Neural progenitor cell (in vitro differentiated cells): Measurements from ENCODE around the gene LRP2BP. TPM values are rescaled to one million over a fixed set of nuclear protein-coding genes. Genes with fewer than 3 reads are reported as not detected.
A peak's percentile ranks its signal among the peaks of the same experiment; 100 is the strongest.

ENCODE experiments used
- DNase-seq: peaks from one replicate; pipeline ENCODE4 v3.0.0-alpha.2; 2016; ENCODE audit warnings: low spot score
- H2AFZ ChIP-seq: fragments of 200-600 bp; sonication (generic); replicated peaks from 2 replicates; pipeline ENCODE4 v1.6.1; 2016; ENCODE audit warnings: antibody characterized with exemption
- H3F3A ChIP-seq: fragments of 200-600 bp; sonication (generic); 2 replicates; pipeline ENCODE4 v1.6.1; 2016; ENCODE audit warnings: antibody characterized with exemption, low read depth
- H3K27ac ChIP-seq: fragments of 200-600 bp; sonication (generic); 2 replicates; pipeline ENCODE4 v1.5.1; 2016; ENCODE audit warnings: mild to moderate bottlenecking
- H3K27me3 ChIP-seq: fragments of 200-600 bp; sonication (generic); 2 replicates; pipeline ENCODE4 v1.6.1; 2016; ENCODE audit warnings: mild to moderate bottlenecking, moderate library complexity
- H3K36me3 ChIP-seq: fragments of 200-600 bp; sonication (generic); 2 replicates; pipeline ENCODE4 v1.5.1; 2016
- H3K4me1 ChIP-seq: fragments of 200-600 bp; sonication (generic); 2 replicates; pipeline ENCODE4 v1.6.1; 2016; ENCODE audit warnings: mixed run types
- H3K4me2 ChIP-seq: fragments of 200-600 bp; sonication (generic); 2 replicates; pipeline ENCODE4 v1.6.1; 2016
- H3K4me3 ChIP-seq: fragments of 200-600 bp; sonication (generic); 2 replicates; pipeline ENCODE4 v1.5.1; 2016
- H3K79me2 ChIP-seq: fragments of 200-600 bp; sonication (generic); 2 replicates; pipeline ENCODE4 v1.6.1; 2016; ENCODE audit warnings: low read depth
- H3K9ac ChIP-seq: fragments of 200-600 bp; sonication (generic); 2 replicates; pipeline ENCODE4 v1.6.1; 2016
- H3K9me3 ChIP-seq: fragments of 200-600 bp; sonication (generic); 2 replicates; pipeline ENCODE4 v1.5.1; 2016; ENCODE audit warnings: low read depth
- H4K20me1 ChIP-seq: fragments of 200-600 bp; sonication (generic); 2 replicates; pipeline ENCODE4 v1.6.1; 2016; ENCODE audit warnings: low read depth
- H3K27ac Mint-ChIP-seq: 3 replicates; pipeline ENCODE4 v1.8.0; 2021; ENCODE audit warnings: mixed read lengths
- H3K27me3 Mint-ChIP-seq: 2 replicates; pipeline ENCODE4 v1.8.0; 2022; ENCODE audit warnings: low read depth, mild to moderate bottlenecking, inconsistent platforms, moderate library complexity, mixed read lengths; ENCODE audit not compliant: insufficient read depth
- H3K36me3 Mint-ChIP-seq: 3 replicates; pipeline ENCODE4 v1.8.0; 2021; ENCODE audit warnings: mixed read lengths
- H3K4me1 Mint-ChIP-seq: 3 replicates; pipeline ENCODE4 v1.8.0; 2021; ENCODE audit warnings: mixed read lengths
- H3K4me3 Mint-ChIP-seq: 3 replicates; pipeline ENCODE4 v1.8.0; 2021; ENCODE audit warnings: mild to moderate bottlenecking, moderate library complexity, mixed read lengths
- H3K9me3 Mint-ChIP-seq: 3 replicates; pipeline ENCODE4 v1.8.0; 2020; ENCODE audit warnings: mixed read lengths
- EZH2 ChIP-seq: fragments of 200-600 bp; sonication (generic); IDR thresholded peaks from 2 replicates; pipeline ENCODE4 v1.6.1; 2017; ENCODE audit warnings: antibody characterized with exemption, mild to moderate bottlenecking, moderate library complexity
- EZH2phosphoT487 ChIP-seq: fragments of 200-600 bp; sonication (generic); IDR thresholded peaks from 2 replicates; pipeline ENCODE4 v1.6.1; 2017; ENCODE audit warnings: antibody characterized with exemption
- total RNA-seq: library from RNA; depleted of rRNA; stranded (reverse); fragments of >200 nt; gene quantifications from 2 replicates; pipeline ENCODE4 v1.2.3, GENCODE V29; 2015; ENCODE audit warnings: low replicate concordance
- TF ChIP-seq, protein P1 (sequence below): fragments of 200-600 bp; sonication (generic); IDR thresholded peaks from 2 replicates; pipeline ENCODE4 v1.5.1; 2017; ENCODE audit warnings: antibody characterized with exemption, mild to moderate bottlenecking

LRP2BP gene
- total RNA-seq, 1 donor from 2014 or later = 0.69 TPM

DNA sequence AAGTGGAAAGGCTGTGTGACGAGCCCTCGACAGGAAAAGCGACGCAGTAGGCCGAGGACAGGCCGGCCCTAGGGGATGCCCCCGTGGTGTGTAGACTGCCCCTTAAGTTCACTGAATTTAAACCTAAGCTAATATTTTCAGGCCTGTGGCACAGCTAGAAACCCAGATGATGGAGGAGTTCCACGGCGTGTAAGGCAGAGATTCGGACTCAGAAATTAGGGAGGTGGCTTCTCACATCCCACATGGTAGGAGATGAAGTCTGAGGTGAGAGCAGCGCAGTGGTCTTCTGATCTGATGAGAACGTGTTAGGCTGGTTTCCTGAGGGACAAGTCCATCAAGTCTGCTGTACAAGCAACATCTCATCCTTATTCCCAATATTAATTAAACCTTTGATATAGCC is 7.8 kb downstream of the LRP2BP start:
- Histone ChIP-seq H2AFZ (no peak overlapping the region), H3K27me3 (no peaks in the 10 kb centered on the region)
- H3K4me3 Mint-ChIP-seq = no peak overlapping the region

DNA sequence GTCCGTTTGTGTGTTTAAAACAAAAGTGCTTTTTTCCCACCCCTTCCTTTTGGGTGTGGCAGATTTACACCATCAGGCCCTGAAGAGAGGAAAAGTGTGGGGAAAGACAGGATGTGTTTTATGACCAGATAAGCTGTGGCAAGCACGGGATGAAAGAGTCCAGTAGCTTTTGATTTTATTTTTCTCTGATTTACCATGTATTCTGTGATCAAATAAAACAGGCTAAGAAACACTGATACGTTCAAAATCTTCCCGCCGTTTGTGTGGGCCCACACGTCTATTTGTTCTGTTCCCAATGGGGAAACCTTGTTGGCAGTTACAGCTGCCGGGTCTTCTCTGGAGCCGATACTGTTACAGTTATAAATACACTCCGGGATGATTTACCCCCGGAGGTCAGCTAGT is 10.8 kb downstream of the LRP2BP start:
- H3K4me1 ChIP-seq = peaks cover 7% of the 10 kb centered on the region
- H3K27me3 Mint-ChIP-seq = peaks cover 8% of the 10 kb centered on the region
- no peak overlapping the region for H3K27ac Mint-ChIP-seq
- DNase-seq = no peak
- no peak overlapping the region for H3K4me2 ChIP-seq
- H3K27ac ChIP-seq = no peak overlapping the region
- peaks cover 5% of the 10 kb centered on the region for H3K36me3 Mint-ChIP-seq
- no peak overlapping the region for H3K9ac ChIP-seq
- no peaks in the 10 kb centered on the region for H3K27me3 ChIP-seq
- no peaks in the 10 kb centered on the region for H3K4me1 Mint-ChIP-seq
- peaks cover 6% of the 10 kb centered on the region for H3K9me3 ChIP-seq
- no peaks in the 10 kb centered on the region for H4K20me1 ChIP-seq
- no peaks in the 10 kb centered on the region for H3K36me3 ChIP-seq
- H3K4me3 ChIP-seq = no peak overlapping the region
- H3K4me3 Mint-ChIP-seq = no peak overlapping the region
- TF ChIP-seq EZH2 = no peak
- no peak overlapping the region for H2AFZ ChIP-seq
- H3K79me2 ChIP-seq = no peaks in the 10 kb centered on the region
- peaks cover 10% of the 10 kb centered on the region for H3K9me3 Mint-ChIP-seq
- H3F3A ChIP-seq = no peaks in the 10 kb centered on the region

More for the DNA sequence above, 7.8 kb downstream of the LRP2BP start:
- Histone ChIP-seq H3K9ac (no peak overlapping the region), H3K36me3 (no peaks in the 10 kb centered on the region), H3K4me1 (peaks cover 7% of the 10 kb centered on the region), H3K27ac (no peak overlapping the region), H3K79me2 (no peaks in the 10 kb centered on the region), H4K20me1 (no peaks in the 10 kb centered on the region), H3K9me3 (no peaks in the 10 kb centered on the region), H3K4me2 (no peak overlapping the region), H3K4me3 (no peak overlapping the region), H3F3A (no peaks in the 10 kb centered on the region)
- peaks cover 2% of the 10 kb centered on the region for H3K36me3 Mint-ChIP-seq
- H3K4me1 Mint-ChIP-seq = no peaks in the 10 kb centered on the region
- no peak for TF ChIP-seq EZH2phosphoT487
- TF ChIP-seq, protein P1, sequence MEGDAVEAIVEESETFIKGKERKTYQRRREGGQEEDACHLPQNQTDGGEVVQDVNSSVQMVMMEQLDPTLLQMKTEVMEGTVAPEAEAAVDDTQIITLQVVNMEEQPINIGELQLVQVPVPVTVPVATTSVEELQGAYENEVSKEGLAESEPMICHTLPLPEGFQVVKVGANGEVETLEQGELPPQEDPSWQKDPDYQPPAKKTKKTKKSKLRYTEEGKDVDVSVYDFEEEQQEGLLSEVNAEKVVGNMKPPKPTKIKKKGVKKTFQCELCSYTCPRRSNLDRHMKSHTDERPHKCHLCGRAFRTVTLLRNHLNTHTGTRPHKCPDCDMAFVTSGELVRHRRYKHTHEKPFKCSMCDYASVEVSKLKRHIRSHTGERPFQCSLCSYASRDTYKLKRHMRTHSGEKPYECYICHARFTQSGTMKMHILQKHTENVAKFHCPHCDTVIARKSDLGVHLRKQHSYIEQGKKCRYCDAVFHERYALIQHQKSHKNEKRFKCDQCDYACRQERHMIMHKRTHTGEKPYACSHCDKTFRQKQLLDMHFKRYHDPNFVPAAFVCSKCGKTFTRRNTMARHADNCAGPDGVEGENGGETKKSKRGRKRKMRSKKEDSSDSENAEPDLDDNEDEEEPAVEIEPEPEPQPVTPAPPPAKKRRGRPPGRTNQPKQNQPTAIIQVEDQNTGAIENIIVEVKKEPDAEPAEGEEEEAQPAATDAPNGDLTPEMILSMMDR = no peak
- no peak for TF ChIP-seq EZH2
- no peak for DNase-seq
- peaks cover 7% of the 10 kb centered on the region for H3K9me3 Mint-ChIP-seq
- H3K27me3 Mint-ChIP-seq = peaks cover 6% of the 10 kb centered on the region
- H3K27ac Mint-ChIP-seq = no peak overlapping the region

DNA sequence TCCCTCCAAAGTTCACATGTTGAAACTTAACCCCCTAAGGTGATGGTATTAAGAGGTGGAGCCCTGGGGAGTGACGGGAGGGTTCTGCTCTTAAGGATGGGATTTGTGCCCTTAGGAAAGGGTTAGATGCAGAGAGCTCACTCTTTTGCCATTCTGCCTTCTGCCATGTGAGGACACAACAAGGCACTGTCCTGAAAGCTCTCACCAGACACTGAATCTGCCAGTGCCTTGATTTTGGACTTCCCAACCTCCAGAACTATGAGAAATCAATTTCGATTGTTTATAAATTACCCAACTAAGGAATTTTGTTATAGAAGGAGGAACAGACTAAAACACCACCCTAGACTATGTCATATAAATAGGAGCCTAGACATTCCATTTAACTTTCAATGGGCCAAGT is 11.7 kb downstream of the LRP2BP start:
- DNase-seq = no peak
- H4K20me1 ChIP-seq = no peaks in the 10 kb centered on the region
- H3K4me1 ChIP-seq = peaks cover 7% of the 10 kb centered on the region
- Mint-ChIP-seq H3K4me3 (no peak overlapping the region), H3K4me1 (no peaks in the 10 kb centered on the region), H3K36me3 (peaks cover 3% of the 10 kb centered on the region), H3K9me3 (peaks cover 10% of the 10 kb centered on the region), H3K27me3 (peaks cover 9% of the 10 kb centered on the region), H3K27ac (no peak overlapping the region)
- TF ChIP-seq, protein P1 = no peak
- TF ChIP-seq EZH2 = no peak
- TF ChIP-seq EZH2phosphoT487 = no peak
- H3K9ac ChIP-seq = no peak overlapping the region
- H3K4me3 ChIP-seq = no peak overlapping the region
- no peaks in the 10 kb centered on the region for H3K36me3 ChIP-seq
- no peaks in the 10 kb centered on the region for H3K79me2 ChIP-seq
- H3K27me3 ChIP-seq = no peaks in the 10 kb centered on the region
- no peak overlapping the region for H2AFZ ChIP-seq
- no peaks in the 10 kb centered on the region for H3F3A ChIP-seq
- peaks cover 6% of the 10 kb centered on the region for H3K9me3 ChIP-seq
- peak overlapping the region; percentile 10 for H3K4me2 ChIP-seq
- H3K27ac ChIP-seq = no peak overlapping the region

DNA sequence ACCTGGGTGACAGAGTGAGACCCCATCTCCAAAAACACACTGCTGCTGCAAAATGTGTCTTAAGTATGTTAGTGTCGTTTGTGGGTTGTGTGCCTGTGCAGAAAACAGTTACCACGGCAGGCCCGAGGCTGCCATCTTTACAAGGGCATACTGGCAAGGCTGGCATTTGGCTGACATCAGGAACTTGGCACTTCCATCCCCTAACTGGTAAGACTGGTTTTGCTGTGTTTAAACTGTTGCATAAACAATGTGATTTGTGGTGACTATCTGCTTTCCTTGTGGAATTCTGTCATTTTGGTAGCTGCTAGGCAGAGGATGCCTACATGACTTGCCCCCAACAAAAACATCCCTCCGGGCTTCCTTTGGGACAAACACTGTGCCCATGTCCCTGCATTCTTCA is 12.3 kb downstream of the LRP2BP start:
- no peak for TF ChIP-seq EZH2
- TF ChIP-seq EZH2phosphoT487 = no peak
- TF ChIP-seq, protein P1 = no peak
- H3K27ac Mint-ChIP-seq = no peak overlapping the region

More for the DNA sequence above, 12.3 kb downstream of the LRP2BP start:
- Histone ChIP-seq H2AFZ (no peak overlapping the region), H4K20me1 (no peaks in the 10 kb centered on the region), H3K36me3 (no peaks in the 10 kb centered on the region), H3K4me2 (no peak overlapping the region), H3F3A (no peaks in the 10 kb centered on the region), H3K4me1 (peaks cover 7% of the 10 kb centered on the region), H3K79me2 (no peaks in the 10 kb centered on the region), H3K27ac (no peak overlapping the region), H3K4me3 (no peak overlapping the region), H3K27me3 (no peaks in the 10 kb centered on the region), H3K9me3 (peaks cover 6% of the 10 kb centered on the region), H3K9ac (no peak overlapping the region)
- Mint-ChIP-seq H3K36me3 (peaks cover 8% of the 10 kb centered on the region), H3K9me3 (peaks cover 10% of the 10 kb centered on the region), H3K4me3 (no peak overlapping the region), H3K4me1 (no peaks in the 10 kb centered on the region), H3K27me3 (peaks cover 9% of the 10 kb centered on the region)
- DNase-seq = no peak
